ENCODE measurements around the gene TAS1R3.

The TAS1R3 gene

DNA sequence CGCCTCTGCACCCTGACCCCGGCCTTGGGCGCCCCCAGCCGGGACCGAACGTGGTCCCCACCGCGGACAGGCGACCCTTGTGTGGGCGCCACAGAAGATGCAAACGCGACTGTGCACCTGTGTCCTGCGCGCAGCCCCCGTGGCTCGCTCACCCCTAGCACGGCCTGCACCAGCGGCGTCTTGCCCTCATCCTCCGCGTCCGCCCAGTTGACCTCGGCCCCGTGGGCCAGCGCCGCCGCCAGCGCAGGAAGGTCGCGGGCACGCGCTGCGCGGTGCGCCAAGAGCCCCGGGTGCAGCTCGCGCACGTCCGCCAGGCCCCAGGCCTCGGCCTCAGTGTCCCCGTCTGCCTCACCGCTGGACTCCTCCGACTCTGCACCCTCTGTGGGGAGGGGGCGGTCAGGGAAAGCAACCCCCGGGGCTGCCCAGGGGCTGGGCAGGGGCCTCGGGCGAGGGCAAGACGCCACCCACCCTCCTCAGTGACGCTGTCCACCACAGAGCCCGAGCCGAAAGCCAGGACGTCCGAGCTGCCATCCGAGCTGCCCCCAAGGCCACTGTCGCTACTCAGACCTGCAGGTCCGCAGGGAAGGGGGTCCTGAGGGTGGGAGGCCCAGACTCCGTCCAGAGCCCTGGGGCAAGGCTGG is 36.7 kb upstream of the TAS1R3 start:
- in situ Hi-C loops (cut with HindIII; ENCODE audit: low sequenced_read_pairs), result no loop called here

DNA sequence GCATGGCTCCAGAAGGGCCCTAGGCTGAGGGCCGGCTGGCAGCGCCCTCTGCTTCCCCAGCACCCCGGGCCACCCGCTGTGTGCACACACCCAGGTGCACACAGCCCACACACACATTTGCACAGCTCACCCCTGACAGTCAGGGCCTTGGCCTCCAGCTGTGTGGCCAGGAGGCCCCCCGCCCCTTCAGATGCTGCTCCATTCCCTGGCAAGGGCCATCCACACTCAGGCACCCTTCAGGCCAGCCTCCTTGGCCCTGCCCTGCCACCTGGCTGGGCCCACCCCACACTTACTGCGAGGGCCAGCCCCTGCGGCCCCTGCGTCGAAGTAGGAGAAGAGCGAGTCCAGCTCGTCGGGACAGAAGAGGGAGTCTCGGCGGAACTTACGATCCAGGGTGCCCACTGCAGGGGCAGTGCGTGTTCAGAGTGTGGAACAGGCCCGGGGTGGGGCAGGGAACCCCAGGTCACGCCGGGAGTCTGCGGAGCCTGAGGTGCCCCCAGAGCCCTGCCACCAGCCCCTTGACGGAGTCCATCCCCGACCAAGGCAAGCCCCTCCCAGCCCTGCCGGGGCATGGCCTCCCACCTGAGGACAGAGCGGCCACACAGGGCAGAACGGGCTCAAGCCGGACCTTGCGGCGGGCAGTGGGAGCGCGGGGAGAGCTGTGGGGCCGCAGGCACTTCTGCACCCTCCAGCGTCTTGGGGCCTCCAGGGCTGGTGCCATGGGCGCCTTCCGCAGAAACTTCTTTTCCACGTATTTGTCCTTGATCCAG is 35.7 kb upstream of the TAS1R3 start:
- in situ Hi-C loops (cut with HindIII; ENCODE audit: low sequenced_read_pairs), result no loop called here

DNA sequence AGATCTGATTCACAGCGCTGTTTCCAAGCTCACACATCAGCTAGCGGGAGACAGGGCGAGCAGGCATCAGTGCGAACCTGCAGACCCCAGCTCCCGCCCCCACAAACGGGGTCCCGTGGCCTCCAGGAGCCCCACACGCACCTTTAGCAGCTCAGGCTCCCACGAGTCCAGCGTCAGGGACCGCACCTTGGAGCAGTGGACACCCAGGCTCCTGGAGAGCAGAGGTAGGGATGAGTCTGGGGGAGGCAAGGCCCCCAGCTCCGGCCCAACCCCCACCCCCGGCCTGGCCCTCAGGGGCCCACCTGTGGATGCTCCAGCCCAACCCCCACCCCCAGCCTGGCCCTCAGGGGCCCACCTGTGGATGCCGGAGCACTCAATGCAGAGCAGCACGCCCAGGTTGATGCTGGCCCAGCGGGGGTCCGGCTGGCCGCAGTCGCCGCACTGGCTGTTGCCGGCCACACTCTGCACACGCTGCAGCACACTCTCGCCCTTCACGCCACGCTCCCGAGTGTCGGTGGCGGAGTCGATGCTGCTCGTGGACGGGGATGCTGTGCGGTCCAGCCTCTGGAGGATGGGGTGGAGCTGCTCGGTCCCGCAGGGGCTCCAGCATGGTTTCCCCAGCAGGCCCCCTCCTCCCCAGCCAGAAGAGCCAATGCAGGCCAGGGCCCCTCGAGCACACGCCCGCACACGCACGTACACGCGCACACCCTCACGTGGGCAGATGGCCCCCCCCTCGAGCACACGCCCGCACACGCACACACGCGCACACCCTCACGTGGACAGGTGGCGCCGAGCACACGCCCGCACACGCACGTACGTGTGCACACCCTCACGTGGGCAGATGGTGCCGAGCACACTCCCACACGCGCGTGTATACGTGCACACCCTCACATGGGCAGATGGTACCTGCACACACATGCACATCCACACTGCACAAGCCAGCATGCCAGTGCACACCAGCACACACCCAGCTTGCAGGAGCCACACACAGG is 34.7 kb upstream of the TAS1R3 start:
- in situ Hi-C loops (cut with HindIII; ENCODE audit: low sequenced_read_pairs), result no loop called here

DNA sequence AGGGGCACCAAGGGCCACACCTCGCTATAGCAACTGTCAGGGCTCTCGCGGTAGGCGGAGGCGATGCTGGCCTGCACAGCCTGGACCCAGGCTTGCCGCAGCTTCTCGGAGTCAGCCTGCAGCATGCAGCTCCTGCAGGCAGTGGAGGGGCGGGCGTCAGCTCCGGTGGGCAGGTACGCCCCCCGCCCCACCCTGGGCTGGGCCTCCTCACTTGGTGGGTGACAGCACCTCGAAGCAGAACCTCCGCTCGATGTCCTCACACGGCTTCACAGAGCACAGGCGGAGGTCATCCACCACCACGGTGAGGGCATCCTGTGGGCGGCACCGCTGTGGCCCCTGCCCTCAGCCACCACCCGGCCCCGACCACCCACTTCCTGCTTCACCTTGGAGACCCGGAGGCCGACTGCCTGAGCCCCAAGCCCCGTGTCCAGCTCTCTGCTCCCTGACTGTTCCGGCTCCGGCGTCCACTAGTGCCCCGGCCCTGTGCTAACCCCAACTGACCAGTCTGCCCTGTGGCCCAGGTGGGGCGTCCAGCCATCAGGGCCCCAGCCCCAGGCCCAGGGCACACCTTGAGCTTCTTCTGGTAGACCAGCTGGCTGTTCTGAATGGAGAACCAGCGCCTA is 33.2 kb upstream of the TAS1R3 start:
- in situ Hi-C loops (cut with HindIII; ENCODE audit: low sequenced_read_pairs), result no loop called here

DNA sequence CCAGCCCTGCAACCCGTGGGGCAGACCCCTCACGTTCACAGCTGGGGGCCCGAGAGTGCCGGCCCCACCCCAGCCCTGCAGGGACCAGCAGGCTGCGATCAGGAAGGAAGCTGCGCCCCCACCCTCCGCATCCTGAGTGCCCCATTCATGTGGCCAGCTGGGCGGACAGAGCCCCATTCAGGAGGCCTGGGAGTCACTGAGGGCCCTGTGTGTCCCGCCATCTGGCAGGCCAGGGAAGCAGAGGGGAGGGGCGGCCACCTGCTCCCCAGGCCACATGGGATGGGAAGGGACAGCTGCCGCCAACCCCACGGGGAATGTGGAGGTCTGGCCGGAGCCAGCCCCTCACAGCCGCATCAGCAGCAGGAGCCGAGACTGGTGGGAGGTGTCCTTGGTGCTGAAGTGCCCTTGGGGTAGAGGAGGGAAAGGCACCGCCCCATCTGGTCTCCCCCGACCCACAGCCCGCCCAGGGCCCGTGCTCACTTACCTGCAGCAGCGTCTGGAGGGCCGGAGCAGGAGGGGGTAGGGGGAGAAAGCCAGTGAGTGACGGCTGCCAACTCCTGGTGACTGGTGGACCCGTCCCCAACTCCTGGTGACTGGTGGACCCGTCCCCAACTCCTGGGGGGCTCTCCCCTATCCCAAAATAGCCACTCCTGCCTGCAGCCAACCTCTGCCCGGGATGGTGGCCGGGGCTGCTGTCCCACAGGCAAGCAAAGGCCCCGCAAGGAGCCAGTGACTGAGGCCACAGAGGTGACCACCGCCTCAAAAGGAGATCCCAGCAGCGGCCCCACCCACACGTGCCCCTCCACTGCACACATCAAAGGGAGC is 32.0 kb upstream of the TAS1R3 start:
- in situ Hi-C loops (cut with HindIII; ENCODE audit: low sequenced_read_pairs), result no loop called here

DNA sequence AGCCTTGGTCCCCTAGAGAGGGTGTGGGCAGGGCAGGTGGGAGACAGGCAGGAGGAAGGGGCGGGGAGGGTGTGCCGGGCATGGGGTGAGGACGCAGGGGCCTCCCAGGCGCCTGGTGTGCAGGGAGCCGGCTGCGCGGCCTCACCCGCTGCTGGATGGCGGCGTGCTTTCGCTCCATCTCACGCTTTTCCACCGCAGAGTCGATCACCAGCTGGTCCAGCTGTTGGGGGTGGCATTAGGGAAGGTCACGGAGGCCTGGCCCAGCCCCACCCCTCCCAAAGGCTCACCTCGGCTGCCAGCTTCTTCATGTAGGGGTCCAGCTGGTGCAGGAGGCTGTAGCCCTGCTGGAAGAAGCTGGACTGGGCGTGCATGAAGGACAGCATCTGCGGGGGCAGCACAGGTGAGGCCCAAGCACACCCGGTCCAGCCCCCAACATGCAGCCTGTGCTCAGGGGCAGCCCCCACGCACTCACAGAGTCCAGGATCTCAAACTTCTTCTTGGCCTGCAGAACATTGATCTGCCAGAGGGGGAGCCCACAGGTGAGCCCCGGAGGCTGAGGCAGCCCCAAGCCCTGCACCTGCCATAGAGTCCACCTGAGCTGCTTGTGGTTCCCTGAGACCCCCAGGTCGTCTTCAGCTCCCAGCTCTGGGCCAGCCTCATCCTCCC is 31.3 kb upstream of the TAS1R3 start:
- in situ Hi-C loops (cut with HindIII; ENCODE audit: low sequenced_read_pairs), result no loop called here

DNA sequence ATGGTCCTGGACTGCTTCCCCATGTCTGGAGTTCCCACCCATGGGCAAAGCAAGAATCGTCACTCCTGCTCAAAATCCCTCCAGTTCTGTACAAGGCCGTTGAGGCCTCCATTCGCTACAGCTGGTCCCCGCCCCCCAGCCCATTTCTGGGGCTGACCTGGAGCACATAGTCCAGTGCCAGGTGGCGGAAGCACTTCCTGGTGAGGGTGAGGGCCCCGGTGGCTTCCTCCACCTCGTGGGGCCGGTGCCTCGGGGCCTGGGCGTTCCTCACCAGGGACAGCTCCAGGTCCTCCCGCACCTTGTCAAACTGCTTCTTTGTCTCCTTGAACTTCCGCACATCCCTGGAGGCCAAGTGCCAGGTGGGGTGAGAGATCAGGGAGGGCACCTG is 30.7 kb upstream of the TAS1R3 start:
- in situ Hi-C loops (cut with HindIII; ENCODE audit: low sequenced_read_pairs), result no loop called here

DNA sequence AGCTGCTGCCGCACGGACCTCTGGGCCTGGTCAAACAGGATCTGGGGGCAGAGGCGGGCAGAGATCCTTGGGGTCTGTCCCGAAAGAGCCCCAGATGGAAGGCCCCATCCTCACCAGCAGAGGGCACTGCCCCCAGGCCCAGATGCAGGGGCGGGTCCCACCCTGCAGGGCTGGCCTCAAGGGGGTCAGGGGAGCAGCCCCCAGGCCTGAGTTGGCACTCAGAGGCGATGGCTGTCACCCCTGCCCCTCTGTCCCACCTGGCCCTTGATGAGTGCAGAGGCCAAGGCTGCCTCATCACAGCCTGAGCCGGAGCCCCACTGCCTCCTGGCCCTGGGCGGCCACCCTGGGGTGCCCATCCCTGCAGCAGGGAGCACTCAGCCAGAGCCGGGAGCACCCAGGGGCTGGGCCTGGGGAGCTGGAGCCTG is 29.1 kb upstream of the TAS1R3 start:
- in situ Hi-C loops (cut with HindIII; ENCODE audit: low sequenced_read_pairs), result no loop called here

DNA sequence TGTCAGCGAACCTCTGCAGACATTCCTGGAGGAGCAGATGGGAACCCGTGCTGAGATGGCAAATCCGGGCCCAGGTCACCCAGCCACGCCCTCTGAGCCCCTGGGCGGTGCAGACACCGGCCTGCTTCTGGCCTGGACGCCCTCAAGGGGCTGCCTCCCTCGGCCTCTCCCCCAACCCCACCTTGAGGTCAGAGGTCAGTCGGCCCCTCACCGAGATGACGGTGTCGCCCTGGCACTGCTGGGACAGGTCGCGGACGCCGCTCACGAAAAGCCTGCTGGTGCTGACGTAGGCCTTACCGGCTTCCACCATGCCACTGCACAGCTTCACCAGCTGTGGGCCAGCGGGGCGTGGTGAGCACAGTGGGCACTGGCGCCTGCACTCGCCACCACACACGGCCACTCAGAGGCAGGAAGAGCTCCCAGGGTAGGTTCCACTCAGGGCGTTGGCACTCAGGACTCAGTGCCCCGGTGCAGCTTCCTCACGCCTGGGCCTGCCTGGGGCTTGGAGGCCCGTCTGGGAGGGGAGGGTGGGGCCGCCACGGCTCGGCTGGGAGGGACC is 28.1 kb upstream of the TAS1R3 start:
- in situ Hi-C loops (cut with HindIII; ENCODE audit: low sequenced_read_pairs), result no loop called here

DNA sequence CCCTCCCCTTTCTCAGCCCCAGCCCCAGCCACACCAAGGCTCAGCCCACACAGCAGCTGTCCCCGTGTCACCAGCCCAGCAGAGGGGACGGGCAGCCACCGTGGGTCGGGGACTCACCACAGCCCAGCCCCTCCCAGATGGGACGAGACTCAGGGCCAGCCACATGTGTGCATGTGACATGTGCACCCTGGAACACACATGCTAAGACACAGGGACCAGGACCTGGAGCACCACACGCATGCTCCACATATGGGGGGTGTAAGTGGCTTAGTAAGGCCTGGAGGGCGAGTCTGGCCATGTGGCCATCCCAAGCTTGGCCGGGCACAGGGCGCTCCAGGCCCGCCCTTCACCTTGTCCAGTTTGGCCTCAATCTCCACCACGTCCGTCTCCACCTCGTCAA is 27.3 kb upstream of the TAS1R3 start:
- in situ Hi-C loops (cut with HindIII; ENCODE audit: low sequenced_read_pairs), result no loop called here

DNA sequence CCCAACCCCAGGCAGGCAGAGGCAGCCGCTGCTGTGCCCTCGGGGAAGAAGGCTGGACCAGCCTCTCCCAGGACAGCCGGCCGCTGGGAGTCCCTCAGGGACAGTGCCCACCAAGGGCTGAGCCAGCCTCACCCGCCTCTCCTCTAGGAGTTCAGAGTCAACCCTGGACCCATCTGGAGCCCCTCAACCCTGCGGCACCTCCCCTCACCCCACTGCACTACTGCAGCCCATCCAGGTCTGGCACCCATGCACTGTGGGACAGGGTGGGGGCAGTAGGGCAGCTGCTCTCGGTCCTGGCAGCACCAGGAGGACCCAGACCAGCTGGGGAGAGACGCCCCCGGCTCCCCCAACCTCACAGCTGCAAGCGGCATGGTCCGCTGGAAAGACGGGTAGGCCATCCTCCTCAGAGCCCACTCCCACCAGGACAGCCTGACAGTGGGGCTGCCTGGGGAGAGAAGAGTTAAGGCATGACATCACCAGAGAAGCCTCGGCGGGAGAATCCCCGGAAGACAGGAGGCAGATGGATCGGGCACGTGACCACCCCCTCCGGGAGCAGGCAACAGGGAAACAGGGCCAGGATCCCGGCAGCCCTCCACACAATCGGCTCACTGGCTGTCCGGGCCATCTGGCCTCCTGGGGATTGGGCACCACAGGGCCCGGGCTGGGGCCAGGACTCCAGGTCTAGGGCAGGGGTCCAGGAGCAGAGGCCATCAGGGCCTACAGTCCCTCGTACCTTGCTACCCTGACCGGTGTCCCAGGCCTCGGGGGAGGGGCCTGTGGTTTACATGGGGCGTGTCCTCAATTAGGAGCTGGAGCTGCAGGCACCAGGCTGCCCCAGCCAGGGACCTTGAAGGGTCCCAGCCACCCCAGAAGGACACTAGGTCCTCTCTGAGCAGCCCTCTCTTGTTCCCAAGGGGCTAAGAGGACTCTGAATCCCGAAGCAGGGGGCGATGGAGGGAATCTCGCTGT is 26.5 kb upstream of the TAS1R3 start:
- in situ Hi-C loops (cut with HindIII; ENCODE audit: low sequenced_read_pairs), result no loop called here

DNA sequence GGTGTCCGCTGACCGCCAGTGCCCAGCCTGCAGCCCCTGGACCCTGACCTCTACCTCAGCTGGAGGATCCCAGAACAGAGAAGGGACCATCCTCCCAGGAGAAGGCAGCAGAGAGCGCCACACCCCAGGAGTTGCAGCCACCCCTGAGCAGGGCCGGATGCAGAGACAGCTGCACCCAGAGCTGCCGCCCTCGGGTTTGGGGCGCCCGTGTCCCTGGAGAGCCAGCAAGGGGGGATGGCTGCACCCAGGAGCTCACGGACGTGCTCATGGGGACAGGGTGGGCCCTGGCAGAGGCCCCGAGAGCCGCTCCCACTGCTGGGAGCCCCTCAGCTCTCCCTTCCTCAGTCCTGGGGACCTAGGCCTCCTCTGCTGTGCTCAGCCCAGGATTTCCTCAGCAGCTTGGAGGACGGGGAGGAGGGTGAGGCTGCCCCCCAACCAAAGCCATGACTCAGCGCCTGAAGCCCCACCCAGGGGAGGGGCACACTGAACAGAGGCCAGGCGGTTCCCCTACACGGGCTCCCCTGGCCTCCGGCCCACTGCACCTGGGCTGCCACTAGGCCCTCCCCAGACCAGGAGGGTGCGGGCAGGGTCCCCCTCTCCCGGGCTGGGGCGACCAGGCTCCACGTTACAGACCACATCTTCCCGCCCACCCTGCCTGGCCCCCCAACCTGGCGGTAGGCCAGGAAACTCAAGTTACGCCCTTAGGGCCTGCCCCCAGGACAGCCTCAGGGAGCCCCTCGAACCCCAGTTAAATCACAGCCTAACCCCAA is 25.6 kb upstream of the TAS1R3 start:
- in situ Hi-C loops (cut with HindIII; ENCODE audit: low sequenced_read_pairs), result no loop called here

DNA sequence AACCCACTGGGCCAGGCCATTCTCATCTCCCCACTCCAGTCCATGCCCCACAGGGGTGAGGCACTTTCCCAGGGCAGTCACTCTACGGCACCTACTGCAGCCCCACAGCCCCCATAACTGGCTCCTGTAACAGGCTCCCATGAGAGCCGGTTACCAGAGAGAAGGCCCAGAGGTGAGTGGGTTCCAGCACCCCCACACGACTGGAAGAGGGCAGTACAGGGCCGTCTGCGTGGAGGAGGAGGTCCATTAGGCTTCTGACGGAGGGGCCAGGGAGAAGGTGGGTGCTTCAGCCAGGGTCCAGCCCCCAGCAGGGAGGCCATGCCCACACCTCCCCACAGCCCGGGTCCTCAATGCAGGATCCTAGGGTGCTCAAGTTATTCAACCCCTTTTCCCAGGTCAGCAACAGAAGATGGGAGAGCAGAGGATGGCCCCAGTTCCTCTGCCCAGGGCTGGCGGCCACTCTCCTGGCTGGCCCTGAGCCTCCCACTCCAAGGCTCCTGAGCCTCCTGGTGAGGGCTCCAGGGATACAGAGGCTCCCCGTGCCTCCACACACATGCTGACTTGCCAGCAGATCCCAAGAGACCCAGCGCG is 24.9 kb upstream of the TAS1R3 start:
- in situ Hi-C loops (cut with HindIII; ENCODE audit: low sequenced_read_pairs), result no loop called here

DNA sequence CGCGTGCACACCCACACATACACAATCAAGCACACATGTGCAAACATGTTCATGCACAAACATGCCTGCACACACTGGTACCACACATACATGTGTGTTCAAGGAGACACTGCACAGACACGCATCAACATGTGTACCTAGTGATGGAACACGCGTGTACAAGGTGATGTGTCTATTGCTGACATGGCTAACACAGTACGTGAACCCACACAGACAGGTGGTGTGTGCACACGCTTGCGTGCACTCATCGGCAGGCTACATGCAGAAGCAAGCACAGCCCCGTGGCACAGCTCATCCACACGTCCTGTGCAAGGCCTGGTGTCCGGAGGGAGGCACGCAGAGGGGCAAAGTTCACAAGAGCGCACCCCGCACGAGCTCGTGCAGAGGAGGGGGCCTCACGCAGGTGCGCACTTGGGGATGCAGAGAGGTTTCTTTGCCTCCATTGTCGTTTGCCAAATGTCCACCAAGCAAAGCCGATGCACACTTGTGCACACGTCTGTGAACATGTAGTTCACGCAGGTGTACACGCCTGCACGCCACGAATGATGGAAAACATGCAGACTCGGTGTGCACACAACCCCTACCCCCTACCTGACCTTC is 24.3 kb upstream of the TAS1R3 start:
- in situ Hi-C loops (cut with HindIII; ENCODE audit: low sequenced_read_pairs), result no loop called here

DNA sequence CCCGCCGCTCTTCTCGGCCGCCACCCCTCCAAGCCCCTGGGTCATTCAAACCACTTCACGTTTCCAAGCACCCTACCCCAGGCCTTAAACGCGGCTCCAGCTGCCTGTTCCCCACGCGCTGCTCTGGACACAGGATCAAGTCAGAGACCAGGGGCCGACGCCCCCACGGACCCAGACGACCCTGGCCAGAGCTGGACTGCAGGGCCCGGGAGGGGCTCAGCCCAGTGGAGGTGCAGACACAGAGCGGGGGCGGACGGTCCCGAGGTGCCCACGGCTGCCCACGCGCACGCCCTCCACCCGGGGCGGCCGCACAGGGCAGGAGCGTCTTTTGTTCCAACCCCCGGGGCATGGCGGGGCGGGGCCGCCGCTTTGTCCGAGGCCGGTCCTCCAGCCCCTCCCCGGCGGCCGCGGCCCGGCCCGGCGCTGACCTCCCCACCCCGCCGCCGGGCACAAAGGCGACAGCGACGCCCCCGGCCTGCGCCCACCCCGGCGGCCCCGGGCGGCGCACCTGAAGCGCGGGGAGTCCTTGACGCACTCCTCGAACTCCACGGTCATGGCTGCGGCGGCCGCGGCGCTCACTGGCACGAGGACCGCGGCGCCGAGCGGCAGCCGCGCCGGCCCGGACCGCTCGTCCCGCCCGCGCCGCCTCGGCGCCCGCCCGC is 23.7 kb upstream of the TAS1R3 start:
- in situ Hi-C loops (cut with HindIII; ENCODE audit: low sequenced_read_pairs), result no loop called here
